Neural cell (in vitro differentiated cells): ENCODE measurements around the gene KCNQ2. TPM values are rescaled to one million over a fixed set of nuclear protein-coding genes. Genes with fewer than 3 reads are reported as not detected.

Source experiments
- H2AFZ ChIP-seq: fragments of 200-600, 300-800 bp; sonication (generic), shearing (Covaris generic); 2 replicates; pipeline ENCODE4 v1.6.0; 2014; ENCODE audit warnings: low read depth, mild to moderate bottlenecking, antibody characterized with exemption, low read length, moderate library complexity
- H3F3A ChIP-seq: fragments of 200-600 bp; shearing (Covaris generic); 2 replicates; pipeline ENCODE4 v1.6.1; 2016; ENCODE audit warnings: mild to moderate bottlenecking, moderate library complexity, mixed read lengths, antibody characterized with exemption, low read length; ENCODE audit not compliant: insufficient read depth, poor library complexity, severe bottlenecking
- H3K27ac ChIP-seq: fragments of 200-600, 300-800 bp; sonication (generic), shearing (Covaris generic); 2 replicates; pipeline ENCODE4 v1.5.1; 2014; ENCODE audit warnings: mild to moderate bottlenecking, low read length, moderate library complexity
- H3K27me3 ChIP-seq: fragments of 300-800, 200-600 bp; sonication (generic), shearing (Covaris generic); 2 replicates; pipeline ENCODE4 v1.6.0; 2014; ENCODE audit warnings: mild to moderate bottlenecking, low read depth, low read length, moderate library complexity; ENCODE audit not compliant: insufficient read depth
- H3K36me3 ChIP-seq: fragments of 300-800, 200-600 bp; sonication (generic), shearing (Covaris generic); 2 replicates; pipeline ENCODE4 v1.5.1; 2014; ENCODE audit warnings: mild to moderate bottlenecking, antibody characterized with exemption, low read length, moderate library complexity; ENCODE audit not compliant: insufficient read depth
- H3K4me2 ChIP-seq: fragments of 300-800, 200-600 bp; sonication (generic), shearing (Covaris generic); 2 replicates; pipeline ENCODE4 v1.6.0; 2014; ENCODE audit warnings: mild to moderate bottlenecking, low read length
- H3K4me3 ChIP-seq: fragments of 300-800, 200-600 bp; sonication (generic), shearing (Covaris generic); 2 replicates; pipeline ENCODE4 v1.5.1; 2014; ENCODE audit warnings: mild to moderate bottlenecking, low read length, moderate library complexity
- H3K79me2 ChIP-seq: fragments of 200-600 bp; shearing (Covaris generic); replicated peaks from 2 replicates; pipeline ENCODE4 v1.6.0; 2014; ENCODE audit warnings: mild to moderate bottlenecking, low read length, moderate library complexity; ENCODE audit not compliant: insufficient read depth
- H3K9ac ChIP-seq: fragments of 300-800, 200-600 bp; sonication (generic), shearing (Covaris generic); 2 replicates; pipeline ENCODE4 v1.6.1; 2016; ENCODE audit warnings: mild to moderate bottlenecking, low read length, mixed read lengths
- H3K9me2 ChIP-seq: fragments of 200-600 bp; shearing (Covaris generic); 2 replicates; pipeline ENCODE4 v1.6.1; 2016; ENCODE audit warnings: mild to moderate bottlenecking, low read length, mixed read lengths; ENCODE audit not compliant: insufficient read depth
- H3K9me3 ChIP-seq: fragments of 200-600, 300-800 bp; sonication (generic), shearing (Covaris generic); 2 replicates; pipeline ENCODE4 v1.6.1; 2016; ENCODE audit warnings: mild to moderate bottlenecking, mixed run types, low read length, moderate library complexity, mixed read lengths
- H4K20me1 ChIP-seq: fragments of 200-600 bp; shearing (Covaris generic); 2 replicates; pipeline ENCODE4 v1.6.1; 2016; ENCODE audit warnings: mild to moderate bottlenecking, mixed run types; ENCODE audit not compliant: insufficient read depth
- CTCF ChIP-seq: fragments of 450-650 bp; IDR thresholded peaks from 2 replicates; pipeline ENCODE4 v1.5.1; 2014; ENCODE audit warnings: antibody characterized with exemption, mild to moderate bottlenecking, moderate library complexity; ENCODE audit not compliant: poor library complexity, severe bottlenecking
- EP300 ChIP-seq: fragments of 450-650 bp; conservative IDR thresholded peaks from 2 replicates; pipeline ENCODE4 v1.6.1; 2014; ENCODE audit warnings: antibody characterized with exemption, mild to moderate bottlenecking, moderate library complexity; ENCODE audit not compliant: poor library complexity, severe bottlenecking
- EZH2 ChIP-seq: fragments of 200-600, 300-800 bp; shearing (Covaris generic), sonication (generic); IDR thresholded peaks from 2 replicates; pipeline ENCODE4 v1.6.1; 2014; ENCODE audit warnings: antibody characterized with exemption, low read length, borderline replicate concordance, mild to moderate bottlenecking; ENCODE audit not compliant: insufficient read depth, poor library complexity, severe bottlenecking
- MXI1 ChIP-seq: fragments of 450-650 bp; conservative IDR thresholded peaks from 2 replicates; pipeline ENCODE4 v1.6.1; 2014; ENCODE audit warnings: antibody characterized with exemption, mild to moderate bottlenecking; ENCODE audit not compliant: poor library complexity, severe bottlenecking
- POLR2AphosphoS5 ChIP-seq: IDR thresholded peaks from 2 replicates; pipeline ENCODE4 v1.6.1; 2012
- RAD21 ChIP-seq: fragments of 450-650 bp; conservative IDR thresholded peaks from 2 replicates; pipeline ENCODE4 v1.6.1; 2014; ENCODE audit warnings: antibody characterized with exemption, mild to moderate bottlenecking, moderate library complexity
- REST ChIP-seq: IDR thresholded peaks from 2 replicates; pipeline ENCODE4 v1.6.1; 2012; ENCODE audit warnings: borderline replicate concordance
- SMC3 ChIP-seq: fragments of 450-650 bp; conservative IDR thresholded peaks from 2 replicates; pipeline ENCODE4 v1.6.1; 2014; ENCODE audit warnings: antibody characterized with exemption, mild to moderate bottlenecking, moderate library complexity; ENCODE audit not compliant: poor library complexity
- TAF1 ChIP-seq: IDR thresholded peaks from 2 replicates; pipeline ENCODE4 v1.6.1; 2012; ENCODE audit warnings: low read depth
- polyA plus RNA-seq: library from polyadenylated mRNA; depleted of rRNA; stranded (reverse); fragments of >200 nt; gene quantifications from 2 replicates; pipeline ENCODE4 v1.2.3, GENCODE V29; 2014

KCNQ2 gene
- polyA plus RNA-seq, 1 donor from 2014 or later, result 84.7 TPM

- Histone ChIP-seq H4K20me1 (no peaks in the 10 kb centered on the region), H3K4me3 (no peak overlapping the region), H3F3A (no peaks in the 10 kb centered on the region), H3K4me2 (no peak overlapping the region), H2AFZ (no peak overlapping the region), H3K9ac (no peak overlapping the region), H3K27me3 (no peaks in the 10 kb centered on the region), H3K27ac (no peak overlapping the region), H3K9me3 (no peaks in the 10 kb centered on the region), H3K79me2 (no peaks in the 10 kb centered on the region), H3K9me2 (no peaks in the 10 kb centered on the region), H3K36me3 (peaks cover 5% of the 10 kb centered on the region)
- TF ChIP-seq RAD21 (no peak), POLR2AphosphoS5 (no peak), CTCF (no peak), REST (no peak), SMC3 (no peak), EZH2 (no peak), EP300 (no peak), MXI1 (no peak), TAF1 (no peak)
Observed at GRCh38 chr20:63421094-63421692, 51.3 kb downstream of the KCNQ2 start.

GRCh38 chr20:63420359-63421093 lies 51.9 kb downstream of the KCNQ2 start:
- TF ChIP-seq SMC3, result no peak
- no peak for TF ChIP-seq TAF1
- TF ChIP-seq EP300, result no peak
- TF ChIP-seq RAD21, result no peak
- TF ChIP-seq REST, result no peak
- no peak for TF ChIP-seq EZH2
- no peak for TF ChIP-seq MXI1
- no peak for TF ChIP-seq CTCF
- no peak for TF ChIP-seq POLR2AphosphoS5
- no peak overlapping the region for H3K4me2 ChIP-seq
- no peaks in the 10 kb centered on the region for H3K9me3 ChIP-seq
- H3K9me2 ChIP-seq, result no peaks in the 10 kb centered on the region
- no peaks in the 10 kb centered on the region for H3K79me2 ChIP-seq
- H3F3A ChIP-seq, result no peaks in the 10 kb centered on the region
- H3K27me3 ChIP-seq, result no peaks in the 10 kb centered on the region
- H3K36me3 ChIP-seq, result peaks cover 5% of the 10 kb centered on the region
- H3K9ac ChIP-seq, result no peak overlapping the region
- H4K20me1 ChIP-seq, result no peaks in the 10 kb centered on the region
- H3K27ac ChIP-seq, result no peak overlapping the region
- no peak overlapping the region for H3K4me3 ChIP-seq
- H2AFZ ChIP-seq, result no peak overlapping the region
